Testis (tissue), 3 donors: ENCODE data around the gene ZZZ3. TPM values are rescaled to one million over a fixed set of nuclear protein-coding genes. Genes with fewer than 3 reads are reported as not detected.
"Not testable (repeated sequence)": the region's sequence is repeated elsewhere in the genome, so short reads cannot be mapped to it uniquely, and the experiment has no call there.

Source experiments
- DNase-seq: peaks from one replicate; pipeline ENCODE4 v3.0.0-alpha.2; 2019
- H3K27ac ChIP-seq, 2 donors: fragments of 200-600 bp; sonication (generic); one replicate each; pipeline ENCODE4 v1.5.1; 2019
- H3K27me3 ChIP-seq: fragments of 200-600 bp; sonication (generic); one replicate; pipeline ENCODE4 v1.5.1; 2019
- H3K36me3 ChIP-seq: fragments of 200-600 bp; sonication (generic); one replicate; pipeline ENCODE4 v1.5.1; 2017; ENCODE audit warnings: low read depth; ENCODE audit errors: missing control alignments
- H3K4me1 ChIP-seq: fragments of 200-600 bp; sonication (generic); one replicate; pipeline ENCODE4 v1.5.1; 2019
- H3K4me3 ChIP-seq, 2 donors: fragments of 200-600 bp; sonication (generic); one replicate each; pipeline ENCODE4 v1.5.1; 2017 to 2019
- H3K9me3 ChIP-seq: fragments of 200-600 bp; sonication (generic); one replicate; pipeline ENCODE4 v1.5.1; 2017
- POLR2A ChIP-seq: fragments of 450-650 bp; IDR thresholded peaks from one replicate; pipeline ENCODE4 v1.6.1; 2017; ENCODE audit warnings: antibody characterized with exemption, mild to moderate bottlenecking, moderate library complexity
- WGBS, 2 donors: methylation state at CpG; one replicate each; pipeline ENCODE4 v1.1.5; 2018; 5-methylcytosine and 5-hydroxymethylcytosine counted together
- intact Hi-C: fragments of 100-400 bp; cut with DNase I; formaldehyde crosslinking; loops from one replicate; pipeline ENCODE4 v1.15.1; 2023; ENCODE audit warnings: low total_unique reads
- polyA plus RNA-seq: library from polyadenylated mRNA; stranded (reverse); fragments of 350-450 nt; fragmentation: Illumina TruSeq; extraction: RNeasy Lipid Tissue Mini Kit (QIAGEN cat#74804); gene quantifications from one replicate; pipeline ENCODE4 v1.2.3, GENCODE V29; 2014; ENCODE audit warnings: low read depth, low replicate concordance; ENCODE audit not compliant: insufficient read depth
- total RNA-seq, 2 donors: library from RNA; depleted of rRNA; stranded (reverse); fragments of >200 nt; gene quantifications; one replicate each; pipeline ENCODE4 v1.2.3, GENCODE V29; 2016
- TF ChIP-seq, protein P1 (sequence below), 3 experiments: fragments of 450-650 bp in 2 of 3; fragments of 200-600 bp in 1 of 3; sonication (generic) in 1 of 3; IDR thresholded peaks; one replicate each; pipeline ENCODE4 v1.5.1; 2016 to 2019; ENCODE audit warnings: antibody characterized with exemption in 3 of 3, mild to moderate bottlenecking in 2 of 3, moderate library complexity in 1 of 3

ZZZ3 gene
- total and polyA plus RNA-seq, 3 donors from 2014 or later = 13.3 to 53.8 (median 52.2) TPM

- Histone ChIP-seq H3K27ac (peak overlapping the region; percentile 91 to 98), H3K4me3 (peak overlapping the region; percentile 78 to 90), H3K4me1 (peaks cover 12% of the 10 kb centered on the region), H3K27me3 (no peaks in the 10 kb centered on the region), H3K36me3 (no peaks in the 10 kb centered on the region), H3K9me3 (no peaks in the 10 kb centered on the region)
- WGBS, 2 donors = 1% methylated on average over 35 to 62 of the region's 72 CpGs
- intact Hi-C loops = no loop called here
- peak; percentile 92 for DNase-seq
- TF ChIP-seq POLR2A = no peak
- TF ChIP-seq, protein P1, sequence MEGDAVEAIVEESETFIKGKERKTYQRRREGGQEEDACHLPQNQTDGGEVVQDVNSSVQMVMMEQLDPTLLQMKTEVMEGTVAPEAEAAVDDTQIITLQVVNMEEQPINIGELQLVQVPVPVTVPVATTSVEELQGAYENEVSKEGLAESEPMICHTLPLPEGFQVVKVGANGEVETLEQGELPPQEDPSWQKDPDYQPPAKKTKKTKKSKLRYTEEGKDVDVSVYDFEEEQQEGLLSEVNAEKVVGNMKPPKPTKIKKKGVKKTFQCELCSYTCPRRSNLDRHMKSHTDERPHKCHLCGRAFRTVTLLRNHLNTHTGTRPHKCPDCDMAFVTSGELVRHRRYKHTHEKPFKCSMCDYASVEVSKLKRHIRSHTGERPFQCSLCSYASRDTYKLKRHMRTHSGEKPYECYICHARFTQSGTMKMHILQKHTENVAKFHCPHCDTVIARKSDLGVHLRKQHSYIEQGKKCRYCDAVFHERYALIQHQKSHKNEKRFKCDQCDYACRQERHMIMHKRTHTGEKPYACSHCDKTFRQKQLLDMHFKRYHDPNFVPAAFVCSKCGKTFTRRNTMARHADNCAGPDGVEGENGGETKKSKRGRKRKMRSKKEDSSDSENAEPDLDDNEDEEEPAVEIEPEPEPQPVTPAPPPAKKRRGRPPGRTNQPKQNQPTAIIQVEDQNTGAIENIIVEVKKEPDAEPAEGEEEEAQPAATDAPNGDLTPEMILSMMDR (IDR thresholded peaks at IDR 0.05) = peak; percentile 73 to 85 (median 82)
Measured at GRCh38 chr1:77683160-77684148, 996 bp upstream of the ZZZ3 start.

DNA sequence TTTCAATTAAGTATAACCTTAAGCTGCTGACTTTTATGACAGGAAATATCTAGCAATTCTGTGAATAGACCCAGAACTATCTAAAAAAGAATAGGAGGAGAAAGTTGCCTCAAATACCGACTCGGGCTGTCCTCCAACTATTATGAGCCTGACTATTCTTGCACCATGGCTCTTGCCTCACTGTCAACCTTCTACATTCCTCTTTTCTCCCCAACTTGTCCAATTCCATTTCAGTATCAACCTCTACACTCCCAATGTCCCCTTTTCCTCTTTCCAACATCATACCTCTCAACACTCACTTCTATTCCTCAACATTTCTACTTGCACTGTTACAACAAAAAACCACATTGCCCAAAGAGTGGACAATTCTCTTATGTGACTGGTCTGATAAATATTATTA is 2.3 kb downstream of the ZZZ3 start:
- Histone ChIP-seq H3K4me3 (no peak overlapping the region), H3K36me3 (no peaks in the 10 kb centered on the region), H3K9me3 (no peaks in the 10 kb centered on the region), H3K27me3 (no peaks in the 10 kb centered on the region), H3K4me1 (peaks cover 12% of the 10 kb centered on the region), H3K27ac (no peak overlapping the region)
- TF ChIP-seq, protein P1 (IDR thresholded peaks at IDR 0.05) = no peak
- no peak for TF ChIP-seq POLR2A
- WGBS, 2 donors = 49 to 64% methylated on average over 2 of the region's 2 CpGs
- intact Hi-C loops = no loop called here
- DNase-seq = no peak

DNA sequence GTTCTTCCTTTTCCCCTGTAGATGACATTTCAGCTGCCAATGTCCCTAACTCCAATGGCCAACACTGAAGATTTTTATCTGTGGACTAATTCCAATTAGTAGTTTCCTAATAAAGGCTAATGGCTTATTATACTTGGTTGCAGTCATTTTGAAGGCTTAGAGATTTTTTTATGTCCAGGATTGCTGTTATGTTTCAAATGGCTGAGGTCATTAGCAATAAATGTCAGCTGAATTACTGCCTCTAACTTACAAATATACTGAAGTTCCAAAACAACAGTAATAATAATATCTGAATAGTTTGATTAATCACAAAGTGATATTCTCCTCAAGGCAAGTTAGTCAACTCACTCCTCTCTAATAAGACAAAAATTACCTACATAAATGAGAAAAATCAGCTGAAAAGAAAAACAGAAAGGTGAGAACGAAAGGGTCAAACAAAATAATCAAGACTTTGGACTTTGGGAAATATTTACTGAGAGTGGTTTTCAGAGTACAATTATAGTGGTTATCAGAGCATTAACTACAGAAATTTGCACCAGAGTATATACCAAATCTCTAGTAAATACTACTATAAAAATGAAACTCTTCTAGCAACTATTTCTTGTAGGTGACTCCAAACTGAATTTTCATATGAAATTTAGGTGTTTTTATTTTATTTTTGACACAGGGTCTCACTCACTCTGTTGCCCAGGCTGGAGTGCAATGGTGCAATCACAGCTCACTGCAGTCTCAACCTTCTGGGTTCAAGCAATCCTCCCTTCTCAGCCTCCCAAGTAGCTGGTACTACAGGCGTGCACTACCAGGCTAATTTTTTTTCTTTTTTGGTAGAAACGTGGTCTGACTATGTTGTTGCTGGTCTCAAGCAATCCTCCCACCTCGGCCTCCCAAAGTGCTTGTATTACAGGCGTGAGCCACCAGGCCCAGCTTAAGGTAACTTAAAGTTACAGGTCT is 3.5 kb downstream of the ZZZ3 start:
- no peak overlapping the region for H3K4me3 ChIP-seq
- H3K27ac ChIP-seq = no peak overlapping the region
- H3K9me3 ChIP-seq = no peaks in the 10 kb centered on the region
- DNase-seq = no peak
- H3K36me3 ChIP-seq = no peaks in the 10 kb centered on the region
- peaks cover 12% of the 10 kb centered on the region for H3K4me1 ChIP-seq
- WGBS, 2 donors = 82 to 83% methylated on average over 5 of the region's 5 CpGs
- intact Hi-C loops = no loop called here
- TF ChIP-seq POLR2A = no peak
- TF ChIP-seq, protein P1 (IDR thresholded peaks at IDR 0.05) = no peak
- H3K27me3 ChIP-seq = no peaks in the 10 kb centered on the region

DNA sequence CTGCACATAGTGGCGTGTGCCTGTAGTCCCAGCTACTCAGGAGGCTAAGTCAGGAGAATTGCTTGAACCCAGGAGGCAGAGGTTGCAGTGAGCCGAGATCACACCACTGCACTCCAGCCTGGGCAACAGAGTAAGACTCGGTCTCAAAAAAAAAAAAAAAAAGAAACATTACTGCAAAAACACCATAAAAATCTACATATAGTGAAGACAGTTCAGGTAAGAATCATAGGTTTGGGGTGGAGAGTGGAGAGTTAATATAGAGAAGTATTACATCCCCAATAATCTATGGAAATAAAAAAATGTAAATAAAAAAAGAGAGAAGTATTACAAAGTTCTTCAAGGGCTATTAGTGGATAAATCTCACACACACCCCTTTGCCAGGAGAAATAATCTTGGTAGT is 7.7 kb downstream of the ZZZ3 start:
- H3K27me3 ChIP-seq, H3K9me3 ChIP-seq, H3K4me3 ChIP-seq, DNase-seq, H3K36me3 ChIP-seq, intact Hi-C loops, H3K27ac ChIP-seq, H3K4me1 ChIP-seq: not testable (repeated sequence)
- WGBS, 2 donors = 90 to 97% methylated on average over 3 of the region's 3 CpGs
